Measurements from ENCODE around the gene STH. TPM values are rescaled to one million over a fixed set of nuclear protein-coding genes. Genes with fewer than 3 reads are reported as not detected.

The STH gene
- total and polyA plus RNA-seq, 9 of the 15 experiments (the other 6 are each of a cell fraction or from before 2014, with no cell fraction given), result not detected

DNA sequence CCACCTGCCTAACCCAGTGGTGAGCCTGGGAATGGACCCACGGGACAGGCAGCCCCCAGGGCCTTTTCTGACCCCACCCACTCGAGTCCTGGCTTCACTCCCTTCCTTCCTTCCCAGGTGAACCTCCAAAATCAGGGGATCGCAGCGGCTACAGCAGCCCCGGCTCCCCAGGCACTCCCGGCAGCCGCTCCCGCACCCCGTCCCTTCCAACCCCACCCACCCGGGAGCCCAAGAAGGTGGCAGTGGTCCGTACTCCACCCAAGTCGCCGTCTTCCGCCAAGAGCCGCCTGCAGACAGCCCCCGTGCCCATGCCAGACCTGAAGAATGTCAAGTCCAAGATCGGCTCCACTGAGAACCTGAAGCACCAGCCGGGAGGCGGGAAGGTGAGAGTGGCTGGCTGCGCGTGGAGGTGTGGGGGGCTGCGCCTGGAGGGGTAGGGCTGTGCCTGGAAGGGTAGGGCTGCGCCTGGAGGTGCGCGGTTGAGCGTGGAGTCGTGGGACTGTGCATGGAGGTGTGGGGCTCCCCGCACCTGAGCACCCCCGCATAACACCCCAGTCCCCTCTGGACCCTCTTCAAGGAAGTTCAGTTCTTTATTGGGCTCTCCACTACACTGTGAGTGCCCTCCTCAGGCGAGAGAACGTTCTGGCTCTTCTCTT lies 2.6 kb upstream of the STH start:
- in situ Hi-C loops (cut with MboI) (loop anchor here (25.0 kb wide), 1 partner anchor 841 kb away; no protein-coding TSS in a partner anchor), intact Hi-C loops (cut with micrococcal nuclease) (no loop called here)
- BruUV-seq (replicated peaks), result no TSS peak
- no peaks in the 10 kb centered on the region for H3K9me1 ChIP-seq (ENCODE audit: control insufficient read depth, insufficient read depth, low read length)
- ChIA-PET CTCF (ENCODE audit: low intra/inter-chr PET ratio) (no interaction called here), POLR2A (interaction anchor here (0.6 kb wide), 1 partner anchor 837 kb away, joined by 3 read pairs; no protein-coding TSS in a partner anchor)
- no peak for TF ChIP-seq RFX1 (IDR thresholded peaks at IDR 0.05)
- TF ChIP-seq SUPT5H (IDR thresholded peaks at IDR 0.05), result no peak
- TF ChIP-seq, protein P1, sequence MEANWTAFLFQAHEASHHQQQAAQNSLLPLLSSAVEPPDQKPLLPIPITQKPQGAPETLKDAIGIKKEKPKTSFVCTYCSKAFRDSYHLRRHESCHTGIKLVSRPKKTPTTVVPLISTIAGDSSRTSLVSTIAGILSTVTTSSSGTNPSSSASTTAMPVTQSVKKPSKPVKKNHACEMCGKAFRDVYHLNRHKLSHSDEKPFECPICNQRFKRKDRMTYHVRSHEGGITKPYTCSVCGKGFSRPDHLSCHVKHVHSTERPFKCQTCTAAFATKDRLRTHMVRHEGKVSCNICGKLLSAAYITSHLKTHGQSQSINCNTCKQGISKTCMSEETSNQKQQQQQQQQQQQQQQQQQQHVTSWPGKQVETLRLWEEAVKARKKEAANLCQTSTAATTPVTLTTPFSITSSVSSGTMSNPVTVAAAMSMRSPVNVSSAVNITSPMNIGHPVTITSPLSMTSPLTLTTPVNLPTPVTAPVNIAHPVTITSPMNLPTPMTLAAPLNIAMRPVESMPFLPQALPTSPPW (CRISPR knock-in tag; IDR thresholded peaks at IDR 0.05), result no peak
- no peak for TF ChIP-seq ZC3H11A (IDR thresholded peaks at IDR 0.05; ENCODE audit: low read depth, low read length)
- TF ChIP-seq, protein P2, sequence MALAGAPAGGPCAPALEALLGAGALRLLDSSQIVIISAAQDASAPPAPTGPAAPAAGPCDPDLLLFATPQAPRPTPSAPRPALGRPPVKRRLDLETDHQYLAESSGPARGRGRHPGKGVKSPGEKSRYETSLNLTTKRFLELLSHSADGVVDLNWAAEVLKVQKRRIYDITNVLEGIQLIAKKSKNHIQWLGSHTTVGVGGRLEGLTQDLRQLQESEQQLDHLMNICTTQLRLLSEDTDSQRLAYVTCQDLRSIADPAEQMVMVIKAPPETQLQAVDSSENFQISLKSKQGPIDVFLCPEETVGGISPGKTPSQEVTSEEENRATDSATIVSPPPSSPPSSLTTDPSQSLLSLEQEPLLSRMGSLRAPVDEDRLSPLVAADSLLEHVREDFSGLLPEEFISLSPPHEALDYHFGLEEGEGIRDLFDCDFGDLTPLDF (CRISPR knock-in tag; IDR thresholded peaks at IDR 0.05), result no peak
- no peak for TF ChIP-seq ELF4 (CRISPR knock-in tag; IDR thresholded peaks at IDR 0.05)
- TF ChIP-seq SAFB2 (IDR thresholded peaks at IDR 0.05; ENCODE audit: borderline replicate concordance, low read depth, low read length, severe bottlenecking), result no peak
- TF ChIP-seq, protein P3, sequence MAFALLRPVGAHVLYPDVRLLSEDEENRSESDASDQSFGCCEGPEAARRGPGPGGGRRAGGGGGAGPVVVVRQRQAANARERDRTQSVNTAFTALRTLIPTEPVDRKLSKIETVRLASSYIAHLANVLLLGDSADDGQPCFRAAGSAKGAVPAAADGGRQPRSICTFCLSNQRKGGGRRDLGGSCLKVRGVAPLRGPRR (CRISPR knock-in tag; IDR thresholded peaks at IDR 0.05), result no peak
- no peak for TF ChIP-seq ATF7 (IDR thresholded peaks at IDR 0.05)
- TF ChIP-seq MYNN (IDR thresholded peaks at IDR 0.05), result no peak
- no peak for TF ChIP-seq MYNN (CRISPR knock-in tag; IDR thresholded peaks at IDR 0.05)
- no peak for TF ChIP-seq HNRNPLL (IDR thresholded peaks at IDR 0.05; ENCODE audit: low read depth, low read length, poor library complexity, severe bottlenecking)
- no peak for TF ChIP-seq FOXJ2 (tag; IDR thresholded peaks at IDR 0.05)
- TF ChIP-seq ZNF699 (CRISPR knock-in tag; IDR thresholded peaks at IDR 0.05; ENCODE audit: insufficient replicate concordance), result no peak
- TF ChIP-seq, protein P4, sequence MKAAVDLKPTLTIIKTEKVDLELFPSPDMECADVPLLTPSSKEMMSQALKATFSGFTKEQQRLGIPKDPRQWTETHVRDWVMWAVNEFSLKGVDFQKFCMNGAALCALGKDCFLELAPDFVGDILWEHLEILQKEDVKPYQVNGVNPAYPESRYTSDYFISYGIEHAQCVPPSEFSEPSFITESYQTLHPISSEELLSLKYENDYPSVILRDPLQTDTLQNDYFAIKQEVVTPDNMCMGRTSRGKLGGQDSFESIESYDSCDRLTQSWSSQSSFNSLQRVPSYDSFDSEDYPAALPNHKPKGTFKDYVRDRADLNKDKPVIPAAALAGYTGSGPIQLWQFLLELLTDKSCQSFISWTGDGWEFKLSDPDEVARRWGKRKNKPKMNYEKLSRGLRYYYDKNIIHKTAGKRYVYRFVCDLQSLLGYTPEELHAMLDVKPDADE (conservative IDR thresholded peaks at IDR 0.05; ENCODE audit: control insufficient read depth, low read depth, low read length), result no peak
- DNase-seq (ENCODE audit: extremely low read depth in 1 of 4, low spot score in 3 of 4) (no peak), FAIRE-seq (no peak), ATAC-seq (no peak; the same call in 2 of the 3 replicates)
- H3K36me3 ChIP-seq (ENCODE audit: control insufficient read depth, insufficient read depth, low read length), result no peaks in the 10 kb centered on the region
- H3K27ac ChIP-seq (ENCODE audit: extremely low read depth, low read depth, low read length), result no peak overlapping the region
- H3K27me3 ChIP-seq (ENCODE audit: control insufficient read depth in 2 of 2, insufficient read depth in 2 of 2, low read length in 2 of 2), result no peaks in the 10 kb centered on the region
- 57% methylated on average over 22 of the region's 31 CpGs for WGBS (ENCODE audit: insufficient coverage, low coverage, missing lambda C conversion rate)
- H3K9me3 ChIP-seq (replicated peaks; ENCODE audit: control insufficient read depth, insufficient read depth, low read depth, low read length), result no peaks in the 10 kb centered on the region
- H4K20me1 ChIP-seq (replicated peaks; ENCODE audit: control insufficient read depth, insufficient read depth, low read length), result no peaks in the 10 kb centered on the region
- no peak overlapping the region for H3K4me3 ChIP-seq
- no peaks in the 10 kb centered on the region for H3K79me2 ChIP-seq (ENCODE audit: control insufficient read depth, insufficient read depth, low read length)
- H2AFZ ChIP-seq (ENCODE audit: low read depth, low read length), result no peak overlapping the region
- no peak overlapping the region; a peak in 1 of 4 replicates for H3K9ac ChIP-seq (ENCODE audit: insufficient read depth in 1 of 2, low read depth in 2 of 2, low read length in 2 of 2)
- H3K4me1 ChIP-seq (replicated peaks in 1 of 2; ENCODE audit: control insufficient read depth in 2 of 2, insufficient read depth in 2 of 2, low read length in 2 of 2), result peaks cover 0 to 13% of the 10 kb centered on the region in 2 experiments; a peak in 3 of 5 replicates
- no peak overlapping the region for H3K4me2 ChIP-seq (ENCODE audit: insufficient read depth, low read length)

Data from K562 (cell line).